HG03457 (cell line): ENCODE results near the gene ZNF99.
"Not testable (repeated sequence)": the region's sequence is repeated elsewhere in the genome, so short reads cannot be mapped to it uniquely, and the experiment has no call there.

Experiments used
- ATAC-seq: cut with Tn5 transposase; IDR thresholded peaks from one replicate; pipeline ENCODE4 v1.9.1; 2021; ENCODE audit warnings: moderate number of reproducible peaks; ENCODE audit not compliant: unreplicated experiment

The ZNF99 gene

GRCh38 chr19:22783651-22784410 is at the start of gene ZNF99:
TSS of gene ZNF99 (minus strand) at chr19:22784151. CDS start at chr19:22784016, 135 bp downstream.
- ATAC-seq, result no peak

GRCh38 chr19:22832031-22832762 is 48.2 kb upstream of the ZNF99 start, which contains the start of gene ZNF723:
TSS of gene ZNF723 (plus strand) at chr19:22832291. CDS start at chr19:22832380, 89 bp downstream.
- no peak for ATAC-seq

- no peak for ATAC-seq
Observed at GRCh38 chr19:22831211-22831610, 47.3 kb upstream of the ZNF99 start.

- no peak for ATAC-seq
Observed at GRCh38 chr19:22814124-22814523, 30.2 kb upstream of the ZNF99 start.

GRCh38 chr19:22807061-22807835 is 23.3 kb upstream of the ZNF99 start:
- ATAC-seq, result no peak

- no peak for ATAC-seq
Observed at GRCh38 chr19:22806418-22806817, 22.5 kb upstream of the ZNF99 start.

- ATAC-seq, result no peak
Observed at GRCh38 chr19:22797040-22797439, 13.1 kb upstream of the ZNF99 start.

- ATAC-seq, result not testable (repeated sequence)
Observed at GRCh38 chr19:22792863-22793262, 8.9 kb upstream of the ZNF99 start.

GRCh38 chr19:22735911-22736645 is 47.9 kb downstream of the ZNF99 start:
- no peak for ATAC-seq

- ATAC-seq, result no peak
Observed at GRCh38 chr19:22733691-22734090, 50.3 kb downstream of the ZNF99 start.

GRCh38 chr19:22728214-22728613 is 55.7 kb downstream of the ZNF99 start:
- not testable (repeated sequence) for ATAC-seq

GRCh38 chr19:22721533-22721932 is 62.4 kb downstream of the ZNF99 start:
- not testable (repeated sequence) for ATAC-seq

GRCh38 chr19:22708983-22709382 is 75.0 kb downstream of the ZNF99 start:
- ATAC-seq, result no peak

GRCh38 chr19:22703096-22703495 is 80.9 kb downstream of the ZNF99 start:
- ATAC-seq, result not testable (repeated sequence)

GRCh38 chr19:22702661-22703060 is 81.3 kb downstream of the ZNF99 start:
- ATAC-seq, result not testable (repeated sequence)
